ENCODE data around the gene KANSL1. TPM values are rescaled to one million over a fixed set of nuclear protein-coding genes. Genes with fewer than 3 reads are reported as not detected.

Gene KANSL1
- total and polyA plus RNA-seq, 9 of the 15 experiments (the other 6 are each of a cell fraction or from before 2014, with no cell fraction given), result 3.6 to 55.4 (median 31.8) TPM

DNA sequence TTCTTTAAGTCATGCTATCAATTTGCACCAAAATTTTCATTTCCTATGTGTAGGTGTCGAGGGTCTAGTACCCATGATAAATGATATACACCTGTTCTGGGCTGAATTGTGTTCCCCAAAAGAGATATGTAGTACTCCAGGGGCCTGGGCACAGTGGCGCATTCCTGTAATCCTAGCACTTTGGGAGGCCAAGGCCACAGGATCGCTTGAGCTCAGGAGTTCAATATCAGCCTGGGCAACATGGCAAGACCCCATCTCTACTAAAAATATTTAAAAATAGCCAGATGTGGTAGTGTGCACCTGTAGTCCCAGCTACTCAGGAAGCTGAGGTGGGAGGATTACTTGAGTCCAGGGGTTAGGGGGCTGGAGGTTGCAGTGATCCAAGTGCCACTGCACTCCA lies 23.5 kb upstream of the KANSL1 start:
- BruUV-seq (replicated peaks), result no TSS peak
- no peak for TF ChIP-seq ZNF76 (CRISPR knock-in tag; IDR thresholded peaks at IDR 0.05; ENCODE audit: borderline replicate concordance)
- TF ChIP-seq TFAP4 (CRISPR knock-in tag; IDR thresholded peaks at IDR 0.05; ENCODE audit: borderline replicate concordance), result no peak
- TF ChIP-seq EZH2 (IDR thresholded peaks at IDR 0.05; ENCODE audit: borderline replicate concordance, low read depth, low read length), result no peak
- no peak for TF ChIP-seq MNT (conservative IDR thresholded peaks at IDR 0.05)
- 0 out of 2 replicates have a peak, but pooled peaks have one; percentile 28 for TF ChIP-seq ZNF121 (CRISPR knock-in tag; conservative IDR thresholded peaks at IDR 0.05)
- TF ChIP-seq, protein P1, sequence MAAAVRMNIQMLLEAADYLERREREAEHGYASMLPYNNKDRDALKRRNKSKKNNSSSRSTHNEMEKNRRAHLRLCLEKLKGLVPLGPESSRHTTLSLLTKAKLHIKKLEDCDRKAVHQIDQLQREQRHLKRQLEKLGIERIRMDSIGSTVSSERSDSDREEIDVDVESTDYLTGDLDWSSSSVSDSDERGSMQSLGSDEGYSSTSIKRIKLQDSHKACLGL (CRISPR knock-in tag; IDR thresholded peaks at IDR 0.05; ENCODE audit: borderline replicate concordance, poor library complexity, severe bottlenecking), result no peak
- Histone ChIP-seq H3K27me3 (ENCODE audit: control insufficient read depth in 2 of 2, insufficient read depth in 2 of 2, low read length in 2 of 2) (no peaks in the 10 kb centered on the region), H3K9me1 (ENCODE audit: control insufficient read depth, insufficient read depth, low read length) (no peaks in the 10 kb centered on the region), H3K4me3 (no peak overlapping the region), H3K27ac (ENCODE audit: extremely low read depth, low read depth, low read length) (no peak overlapping the region), H2AFZ (ENCODE audit: low read depth, low read length) (no peak overlapping the region), H3K36me3 (ENCODE audit: control insufficient read depth, insufficient read depth, low read length) (peaks cover 40% of the 10 kb centered on the region), H3K9ac (ENCODE audit: insufficient read depth in 1 of 2, low read depth in 2 of 2, low read length in 2 of 2) (no peak overlapping the region), H3K79me2 (ENCODE audit: control insufficient read depth, insufficient read depth, low read length) (peaks cover 12% of the 10 kb centered on the region; the same call in 1 of the 3 replicates), H3K4me1 (replicated peaks in 1 of 2; ENCODE audit: control insufficient read depth in 2 of 2, insufficient read depth in 2 of 2, low read length in 2 of 2) (no peaks in the 10 kb centered on the region; a peak in 2 of 5 replicates), H3K9me3 (replicated peaks; ENCODE audit: control insufficient read depth, insufficient read depth, low read depth, low read length) (no peaks in the 10 kb centered on the region), H4K20me1 (replicated peaks; ENCODE audit: control insufficient read depth, insufficient read depth, low read length) (no peaks in the 10 kb centered on the region), H3K4me2 (ENCODE audit: insufficient read depth, low read length) (no peak overlapping the region)
- ChIA-PET CTCF (ENCODE audit: low intra/inter-chr PET ratio) (interaction anchor here (0.7 kb wide), 1 partner anchor 173 kb away, joined by 3 read pairs; no protein-coding TSS in a partner anchor), POLR2A (interaction anchor here (2.1 kb wide), 1 partner anchor 11 kb away, joined by 5 read pairs; no protein-coding TSS in a partner anchor)
- FAIRE-seq, result no peak
- intact Hi-C loops (cut with micrococcal nuclease) (no loop called here), in situ Hi-C loops (cut with MboI) (loop anchor here (5.0 kb wide), 1 partner anchor 214 kb away; no protein-coding TSS in a partner anchor)
- DNase-seq (ENCODE audit: extremely low read depth in 1 of 4, low spot score in 3 of 4), result no peak
- no peak for ATAC-seq
- 84% methylated on average over 3 of the region's 3 CpGs for WGBS (ENCODE audit: insufficient coverage, low coverage, missing lambda C conversion rate)

Data from K562 (cell line).